GM10266 (cell line): ENCODE data around the gene TNK1.
A peak's percentile ranks its signal among the peaks of the same experiment; 100 is the strongest.

Source experiments
- DNase-seq: peaks from one replicate; pipeline ENCODE4 v3.0.0; 2012; ENCODE audit errors: extremely low spot score
- CTCF ChIP-seq: IDR thresholded peaks from 2 replicates; pipeline ENCODE4 v1.5.1; 2012; ENCODE audit warnings: mild to moderate bottlenecking, low read depth; ENCODE audit not compliant: control insufficient read depth, insufficient read depth; ENCODE audit errors: missing control alignments

TNK1 gene

DNA sequence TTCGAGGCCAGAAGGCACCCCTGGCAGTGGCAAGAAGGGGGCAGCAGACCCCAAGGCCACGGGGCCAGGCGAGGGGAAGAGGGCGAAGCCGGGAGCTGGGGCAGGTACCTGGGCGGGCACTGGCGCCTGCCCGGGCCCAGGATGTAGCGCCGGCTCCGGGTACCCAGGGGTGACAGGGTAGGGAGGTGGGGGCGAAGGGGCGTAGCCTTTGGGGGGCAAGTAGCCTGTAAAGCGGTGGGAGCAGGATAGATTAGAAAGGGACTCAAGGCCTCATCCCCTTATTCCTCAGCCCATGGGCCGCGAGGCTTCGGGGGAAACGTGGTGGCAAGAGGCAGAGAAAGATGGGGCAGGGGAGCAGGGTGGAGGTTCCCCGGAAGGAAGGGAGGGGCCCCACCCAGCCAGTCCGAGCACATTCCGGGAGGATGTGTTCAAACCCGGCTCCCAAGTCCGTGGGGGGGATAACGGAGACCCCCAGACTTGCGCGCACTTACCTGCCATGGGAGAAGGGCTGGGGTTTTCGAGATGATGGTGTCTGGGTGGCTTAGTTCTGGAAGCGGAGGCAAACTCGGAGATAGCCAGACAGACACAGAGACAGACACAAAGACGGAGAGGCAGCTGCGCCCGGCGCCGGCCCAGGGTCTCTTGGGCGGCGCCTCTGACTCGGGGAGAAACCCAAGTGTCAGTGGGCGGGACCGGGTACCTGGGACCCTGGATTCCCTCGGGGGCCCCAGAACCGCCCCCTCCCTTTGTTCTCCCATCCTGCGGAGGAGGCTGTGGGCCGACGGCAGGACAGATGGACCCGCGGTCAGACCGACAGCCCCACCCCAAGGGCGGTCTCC, 12.9 kb downstream of the TNK1 start:
- peak; percentile 74 for DNase-seq
- no peak for TF ChIP-seq CTCF

- TF ChIP-seq CTCF = peak; percentile 25
Observed at GRCh38 chr17:7394452-7395191, 13.7 kb downstream of the TNK1 start, which contains the start of gene PLSCR3. TSS of gene PLSCR3 (minus strand) at chr17:7394525. CDS start at chr17:7394110, 415 bp downstream.

GRCh38 chr17:7396147-7396546, 15.3 kb downstream of the TNK1 start:
- DNase-seq = no peak
- TF ChIP-seq CTCF = no peak

More at GRCh38 chr17:7394452-7395191, 13.7 kb downstream of the TNK1 start, which contains the start of gene PLSCR3:
- DNase-seq = peak; percentile 98

GRCh38 chr17:7398612-7399011, 17.7 kb downstream of the TNK1 start:
- no peak for TF ChIP-seq CTCF

DNA sequence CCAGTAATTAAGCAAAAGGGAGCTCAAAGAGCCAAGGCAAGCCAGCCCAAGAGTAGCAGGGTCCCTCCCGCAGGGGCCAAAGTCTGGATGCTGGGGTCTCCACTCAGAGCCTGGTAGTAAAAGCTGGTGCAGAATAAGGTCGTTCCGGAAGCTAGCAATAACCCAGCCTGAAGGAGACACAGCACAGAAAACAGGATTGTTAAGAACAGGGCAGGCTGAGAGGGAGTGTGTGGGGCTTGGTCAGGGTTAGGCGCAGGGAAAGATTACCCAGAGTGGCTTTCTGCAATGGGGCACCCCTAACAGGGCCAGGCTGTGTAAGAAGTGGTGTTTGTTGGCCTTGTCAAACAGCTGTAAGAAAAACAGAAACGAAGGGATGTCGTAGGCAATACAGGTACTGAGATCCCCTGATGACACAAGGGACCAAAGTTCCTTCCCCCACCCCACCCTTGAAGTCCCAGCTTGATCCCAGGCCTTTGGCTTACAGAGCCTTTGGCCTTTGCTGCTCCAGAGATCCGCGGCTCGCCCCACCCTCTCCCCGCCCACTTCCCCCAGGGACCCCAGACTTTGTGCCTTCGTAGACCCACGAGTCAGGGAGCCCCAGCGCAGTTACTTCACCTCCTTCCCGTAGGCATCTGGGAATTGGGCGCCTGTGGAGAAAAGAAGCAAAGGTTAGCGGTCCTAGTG, 22.3 kb downstream of the TNK1 start:
- TF ChIP-seq CTCF = no peak
- no peak for DNase-seq

More at GRCh38 chr17:7398612-7399011, 17.7 kb downstream of the TNK1 start:
- DNase-seq = no peak

DNA sequence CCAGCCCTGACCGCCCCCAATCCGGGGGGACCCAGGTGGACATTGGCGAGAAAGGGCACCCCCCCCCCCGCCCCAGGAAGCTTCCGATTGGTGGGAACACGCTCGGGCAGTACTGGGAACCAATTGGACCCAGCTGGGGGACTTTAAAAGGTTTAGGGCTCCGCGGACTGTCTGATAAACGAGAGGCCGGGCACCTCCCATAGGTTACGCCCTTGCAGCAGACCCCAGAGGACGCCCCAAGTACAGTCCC, 22.8 kb downstream of the TNK1 start:
- no peak for TF ChIP-seq CTCF
- no peak for DNase-seq
